Measurements from ENCODE around the gene GCFC2. TPM values are rescaled to one million over a fixed set of nuclear protein-coding genes. Genes with fewer than 3 reads are reported as not detected.

Gene GCFC2
- total RNA-seq, 4 donors from 2014 or later, result 39.2 to 48.1 (median 43.7) TPM

- Histone ChIP-seq H3K27ac (peak overlapping the region; percentile 88 to 96 (median 94)), H3K4me1 (peaks cover 19 to 26% of the 10 kb centered on the region in 2 donors), H3K9me3 (no peaks in the 10 kb centered on the region), H3K4me3 (peak overlapping the region; percentile 65 to 79 (median 74)), H3K36me3 (peaks cover 0 to 11% of the 10 kb centered on the region in 2 donors), H3K27me3 (no peaks in the 10 kb centered on the region)
- DNase-seq (no peak), ATAC-seq (peak; percentile 37 to 41)
- in situ Hi-C loops (cut with MboI; ENCODE audit: low sequenced_read_pairs in 4 of 4) (no loop called here), intact Hi-C loops (cut with DNase I; ENCODE audit: low total_unique reads) (loop anchor here (1.0 to 10.0 kb wide), 4 partner anchors 33 to 755 kb away; partner anchors contain the start of genes MRPL19 and POLE4)
- no peak for TF ChIP-seq CTCF (IDR thresholded peaks at IDR 0.05 in 4 of 5, conservative IDR thresholded peaks at IDR 0.05 in 1 of 5)
- TF ChIP-seq POLR2A (IDR thresholded peaks at IDR 0.05), result no peak
These were observed 517 bp downstream of the GCFC2 start for GRCh38 chr2:75710220-75710576.

- no peak for TF ChIP-seq CTCF (IDR thresholded peaks at IDR 0.05 in 4 of 5, conservative IDR thresholded peaks at IDR 0.05 in 1 of 5)
- TF ChIP-seq POLR2A (IDR thresholded peaks at IDR 0.05), result no peak
- peak overlapping the region; percentile 65 to 79 (median 74) for H3K4me3 ChIP-seq
- in situ Hi-C loops (cut with MboI; ENCODE audit: low sequenced_read_pairs in 4 of 4) (no loop called here), intact Hi-C loops (cut with DNase I; ENCODE audit: low total_unique reads) (no loop called here)
- peak overlapping the region; percentile 1 to 96 (median 47) for H3K27ac ChIP-seq
- no peaks in the 10 kb centered on the region for H3K9me3 ChIP-seq
- H3K36me3 ChIP-seq, result peaks cover 0 to 20% of the 10 kb centered on the region in 2 donors
- DNase-seq, result no peak
- ATAC-seq, result no peak
- H3K27me3 ChIP-seq, result no peaks in the 10 kb centered on the region
- peaks cover 19 to 26% of the 10 kb centered on the region in 2 donors for H3K4me1 ChIP-seq
These were observed 1.4 kb downstream of the GCFC2 start for GRCh38 chr2:75709297-75709696.

- TF ChIP-seq CTCF (IDR thresholded peaks at IDR 0.05 in 4 of 5, conservative IDR thresholded peaks at IDR 0.05 in 1 of 5) (no peak), POLR2A (IDR thresholded peaks at IDR 0.05) (no peak)
- no peaks in the 10 kb centered on the region for H3K27me3 ChIP-seq
- H3K4me1 ChIP-seq, result peaks cover 19 to 26% of the 10 kb centered on the region in 2 donors
- in situ Hi-C loops (cut with MboI; ENCODE audit: low sequenced_read_pairs in 4 of 4) (no loop called here), intact Hi-C loops (cut with DNase I; ENCODE audit: low total_unique reads) (no loop called here)
- no peak overlapping the region for H3K4me3 ChIP-seq
- DNase-seq (no peak), ATAC-seq (no peak)
- no peaks in the 10 kb centered on the region for H3K9me3 ChIP-seq
- H3K27ac ChIP-seq, result no peak overlapping the region
- H3K36me3 ChIP-seq, result peaks cover 0 to 33% of the 10 kb centered on the region in 2 donors
These were observed 2.8 kb downstream of the GCFC2 start for GRCh38 chr2:75707901-75708300.

GRCh38 chr2:75705921-75706320 is 4.8 kb downstream of the GCFC2 start:
- peaks cover 19 to 26% of the 10 kb centered on the region in 2 donors for H3K4me1 ChIP-seq
- H3K4me3 ChIP-seq, result no peak overlapping the region
- in situ Hi-C loops (cut with MboI; ENCODE audit: low sequenced_read_pairs in 4 of 4), result no loop called here
- no peaks in the 10 kb centered on the region for H3K9me3 ChIP-seq
- no peak overlapping the region for H3K27ac ChIP-seq
- ATAC-seq (no peak), DNase-seq (no peak)
- TF ChIP-seq POLR2A (IDR thresholded peaks at IDR 0.05) (no peak), CTCF (IDR thresholded peaks at IDR 0.05 in 4 of 5, conservative IDR thresholded peaks at IDR 0.05 in 1 of 5) (no peak)
- H3K36me3 ChIP-seq, result peaks cover 0 to 52% of the 10 kb centered on the region in 2 donors
- no peaks in the 10 kb centered on the region for H3K27me3 ChIP-seq
- intact Hi-C loops (cut with DNase I; ENCODE audit: low total_unique reads), result no loop called here

Data from gastrocnemius medialis (tissue), 4 donors.